Tongue (tissue), 2 donors: Measurements from ENCODE around the gene CYP2A7. TPM values are rescaled to one million over a fixed set of nuclear protein-coding genes. Genes with fewer than 3 reads are reported as not detected.
"Not testable (repeated sequence)": the region's sequence is repeated elsewhere in the genome, so short reads cannot be mapped to it uniquely, and the experiment has no call there.

Source experiments
- DNase-seq: peaks from one replicate; pipeline ENCODE4 v3.0.0-alpha.2; 2015
- total RNA-seq: library from RNA; depleted of rRNA; stranded (reverse); fragments of >200 nt; gene quantifications from one replicate; pipeline ENCODE4 v1.2.3, GENCODE V29; 2014

CYP2A7 gene, protein sequence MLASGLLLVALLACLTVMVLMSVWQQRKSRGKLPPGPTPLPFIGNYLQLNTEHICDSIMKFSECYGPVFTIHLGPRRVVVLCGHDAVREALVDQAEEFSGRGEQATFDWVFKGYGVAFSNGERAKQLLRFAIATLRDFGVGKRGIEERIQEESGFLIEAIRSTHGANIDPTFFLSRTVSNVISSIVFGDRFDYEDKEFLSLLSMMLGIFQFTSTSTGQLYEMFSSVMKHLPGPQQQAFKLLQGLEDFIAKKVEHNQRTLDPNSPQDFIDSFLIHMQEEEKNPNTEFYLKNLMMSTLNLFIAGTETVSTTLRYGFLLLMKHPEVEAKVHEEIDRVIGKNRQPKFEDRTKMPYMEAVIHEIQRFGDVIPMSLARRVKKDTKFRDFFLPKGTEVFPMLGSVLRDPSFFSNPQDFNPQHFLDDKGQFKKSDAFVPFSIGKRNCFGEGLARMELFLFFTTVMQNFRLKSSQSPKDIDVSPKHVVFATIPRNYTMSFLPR
- total RNA-seq: not detected

DNA sequence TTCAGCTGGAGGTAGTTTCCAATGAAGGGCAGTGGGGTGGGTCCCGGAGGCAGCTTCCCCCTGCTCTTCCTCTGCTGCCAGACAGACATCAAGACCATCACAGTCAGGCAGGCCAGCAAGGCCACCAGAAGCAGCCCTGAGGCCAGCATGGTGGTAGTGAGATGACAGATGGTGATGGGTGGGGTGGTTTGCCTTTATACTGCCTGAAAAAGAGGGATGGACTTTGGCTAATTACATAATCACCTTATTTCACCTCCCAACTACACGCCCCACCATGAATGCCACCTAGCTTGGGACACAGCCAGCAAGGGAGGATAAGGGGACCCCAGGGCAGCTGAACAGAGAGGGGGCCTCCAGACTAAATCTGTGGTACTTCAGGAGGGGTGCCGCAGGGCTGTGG lies at the start of gene CYP2A7:
Gene CYP2A7, minus strand, starts transcription at position 170 of the 400 bp plus-strand sequence. Its CDS starts 21 bp downstream, at position 149.
- not testable (repeated sequence) for DNase-seq

DNA sequence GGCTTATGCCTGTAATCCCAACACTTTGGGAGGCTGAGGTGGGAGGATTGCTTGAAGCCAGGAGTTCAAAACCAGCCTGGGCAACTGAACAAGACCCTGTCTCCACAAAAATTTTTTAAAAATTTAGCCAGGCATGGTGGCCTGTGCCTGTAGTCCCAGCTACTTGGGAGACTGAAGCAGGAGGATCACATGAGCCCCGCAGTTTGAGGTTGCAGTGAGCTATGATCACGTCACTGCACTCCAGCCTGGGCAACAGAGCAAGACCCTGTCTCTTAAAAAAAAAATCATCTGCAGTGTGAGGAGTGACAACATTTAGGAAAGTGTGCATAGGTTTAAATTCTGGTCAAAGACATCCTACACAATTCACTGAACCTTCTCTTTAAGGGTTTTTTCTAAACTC lies 48.8 kb upstream of the CYP2A7 start:
- not testable (repeated sequence) for DNase-seq

DNA sequence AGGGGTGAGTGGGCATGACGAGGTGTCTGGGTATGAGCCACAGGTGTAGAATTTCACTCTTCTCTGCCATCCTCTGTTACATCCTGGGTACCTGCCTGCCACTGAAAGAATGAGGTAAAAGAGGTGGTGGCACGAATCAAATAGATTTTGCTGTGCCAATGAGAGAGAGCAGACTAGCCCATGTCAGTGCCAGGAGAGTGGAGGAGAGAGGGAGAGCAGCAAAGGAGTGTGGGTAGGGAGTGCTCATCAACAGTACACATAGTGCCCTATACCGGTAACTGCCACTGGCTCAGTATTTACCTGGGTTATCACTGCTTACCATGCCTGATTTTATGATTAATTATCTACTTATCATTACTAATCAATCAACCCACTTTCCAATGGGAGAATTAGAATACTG lies 47.9 kb upstream of the CYP2A7 start:
- not testable (repeated sequence) for DNase-seq

GRCh38 chr19:40928850-40929249 lies 46.8 kb upstream of the CYP2A7 start:
- DNase-seq: no peak

GRCh38 chr19:40927567-40927966 lies 45.5 kb upstream of the CYP2A7 start:
- DNase-seq: no peak

DNA sequence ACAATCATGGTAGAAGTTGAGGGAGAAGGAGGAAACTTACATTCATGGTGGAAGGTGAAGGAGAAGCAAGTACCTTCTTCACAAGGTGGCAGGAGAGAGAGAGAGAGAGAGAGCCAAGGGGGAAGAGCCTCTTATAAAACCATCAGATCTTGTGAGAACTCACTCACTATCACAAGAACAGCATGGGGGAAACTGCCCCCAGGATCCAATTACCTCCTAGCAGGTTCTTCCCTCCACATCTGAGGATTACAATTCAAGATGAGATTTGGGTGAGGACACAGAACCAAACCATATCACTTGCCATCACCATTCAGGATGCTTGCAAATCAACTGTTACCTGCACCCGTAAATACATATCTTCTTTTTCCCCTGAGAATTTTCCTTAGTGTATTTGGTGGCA lies 44.2 kb upstream of the CYP2A7 start:
- DNase-seq: not testable (repeated sequence)

GRCh38 chr19:40923934-40924391 lies 41.9 kb upstream of the CYP2A7 start:
- DNase-seq: no peak

DNA sequence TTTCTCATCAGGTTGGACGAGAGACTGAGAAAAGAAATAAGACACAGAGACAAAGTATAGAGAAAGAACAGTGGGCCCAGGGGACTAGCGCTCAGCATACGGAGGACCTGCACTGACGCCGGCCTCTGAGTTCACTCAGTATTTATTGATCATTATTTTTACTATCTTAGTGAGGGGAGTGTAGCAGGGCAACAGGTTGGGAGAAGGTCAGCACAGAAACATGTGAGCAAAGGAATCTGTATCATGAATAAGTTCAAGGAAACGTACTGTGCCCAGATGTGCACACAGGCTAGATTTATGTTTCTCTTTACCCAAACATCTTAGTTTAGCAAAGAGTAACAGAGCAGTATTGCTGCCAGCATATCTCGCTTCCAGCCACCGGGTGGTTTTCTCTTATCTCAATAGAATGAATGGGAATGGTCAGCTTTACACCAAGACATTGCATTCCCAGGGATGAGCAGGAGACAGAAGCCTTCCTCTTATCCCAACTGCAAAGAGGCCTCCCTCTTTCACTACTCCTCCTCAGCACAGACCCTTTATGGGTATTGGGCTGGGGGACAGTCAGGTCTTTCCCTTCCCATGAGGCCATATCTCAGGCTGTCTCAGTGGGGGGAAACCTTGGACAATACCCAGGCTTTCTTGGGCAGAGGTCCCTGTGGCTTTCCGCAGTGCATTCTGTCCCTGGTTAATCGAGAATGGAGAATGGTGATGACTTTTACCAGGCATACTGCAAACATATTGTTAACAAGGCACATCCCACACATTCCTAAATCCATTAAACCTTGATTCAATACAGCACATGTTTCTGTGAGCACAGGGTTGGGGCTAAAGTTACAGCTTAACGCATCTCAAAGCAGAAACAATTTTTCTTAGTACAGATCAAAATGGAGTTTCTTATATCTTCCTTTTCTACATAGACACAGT lies 40.5 kb upstream of the CYP2A7 start:
- DNase-seq: not testable (repeated sequence)

DNA sequence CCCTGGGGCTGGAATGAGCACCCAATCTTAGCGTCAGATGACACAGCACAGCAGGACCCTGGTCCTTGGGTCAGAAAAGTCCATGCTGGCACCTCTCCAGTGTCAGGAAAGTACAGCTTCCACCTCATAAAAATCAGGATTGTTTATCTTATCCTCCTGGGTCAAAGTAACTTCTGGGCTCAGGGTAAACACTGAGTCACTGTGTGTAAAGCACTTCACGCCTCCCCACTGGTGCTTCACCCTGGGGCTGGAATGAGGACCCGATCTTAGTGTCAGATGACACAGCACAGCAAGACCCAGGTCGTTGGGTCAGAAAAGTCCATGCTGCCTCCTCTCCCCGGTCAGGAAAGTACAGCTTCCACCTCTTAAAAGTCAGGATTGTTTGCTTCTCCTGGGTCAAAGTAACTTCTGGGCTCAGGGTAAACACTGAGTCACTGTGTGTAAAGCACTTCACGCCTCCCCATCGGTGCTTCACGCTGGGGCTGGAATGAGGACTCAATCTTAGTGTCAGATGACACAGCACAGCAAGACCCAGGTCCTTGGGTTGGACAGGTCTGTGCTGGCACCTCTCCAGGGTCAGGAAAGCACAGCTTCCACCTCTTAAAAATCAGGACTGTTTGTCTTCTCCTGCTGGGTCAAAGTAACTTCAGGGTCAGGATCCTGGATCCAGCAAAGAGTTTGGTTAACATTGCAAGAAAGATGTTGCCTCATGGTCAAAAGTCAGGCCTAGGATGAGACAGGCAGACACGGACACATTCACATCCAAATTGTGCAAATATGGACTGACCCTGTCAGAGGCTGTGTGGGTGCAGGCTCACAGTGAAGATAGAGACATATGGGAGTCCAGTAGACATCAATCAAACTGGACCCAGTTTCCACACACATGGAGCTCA lies 39.2 kb upstream of the CYP2A7 start:
- DNase-seq: no peak

DNA sequence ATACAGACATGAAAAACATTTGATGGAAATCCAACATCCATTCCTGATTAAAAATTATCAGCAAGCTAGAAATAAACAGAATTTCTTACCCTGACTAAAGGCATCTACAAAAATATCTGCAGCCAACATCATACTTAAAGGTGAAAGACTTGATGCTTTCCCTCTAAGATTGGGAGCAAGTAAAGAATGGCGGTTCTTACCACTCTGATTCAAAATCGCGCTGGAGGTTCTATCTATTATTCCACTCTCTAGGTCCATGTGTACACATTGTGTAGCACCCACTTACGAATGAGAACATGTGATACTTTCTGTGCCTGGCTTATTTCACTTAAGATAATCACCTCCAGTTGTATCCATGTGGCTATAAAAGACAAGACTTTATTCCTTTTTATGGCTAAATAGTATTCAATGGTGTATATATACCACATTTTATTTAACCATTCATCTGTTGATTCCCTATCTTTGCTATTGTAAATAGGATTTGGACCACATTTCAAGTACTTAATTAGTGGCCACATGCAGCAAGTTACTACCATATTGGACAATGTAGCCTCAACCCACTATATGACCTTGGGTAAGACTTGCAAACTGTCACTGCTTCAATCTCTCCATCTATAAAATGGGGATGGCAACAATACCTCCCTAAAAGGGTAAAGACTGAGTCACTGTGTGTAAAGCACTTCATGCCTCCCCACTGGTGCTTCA lies 38.4 kb upstream of the CYP2A7 start:
- DNase-seq: no peak

DNA sequence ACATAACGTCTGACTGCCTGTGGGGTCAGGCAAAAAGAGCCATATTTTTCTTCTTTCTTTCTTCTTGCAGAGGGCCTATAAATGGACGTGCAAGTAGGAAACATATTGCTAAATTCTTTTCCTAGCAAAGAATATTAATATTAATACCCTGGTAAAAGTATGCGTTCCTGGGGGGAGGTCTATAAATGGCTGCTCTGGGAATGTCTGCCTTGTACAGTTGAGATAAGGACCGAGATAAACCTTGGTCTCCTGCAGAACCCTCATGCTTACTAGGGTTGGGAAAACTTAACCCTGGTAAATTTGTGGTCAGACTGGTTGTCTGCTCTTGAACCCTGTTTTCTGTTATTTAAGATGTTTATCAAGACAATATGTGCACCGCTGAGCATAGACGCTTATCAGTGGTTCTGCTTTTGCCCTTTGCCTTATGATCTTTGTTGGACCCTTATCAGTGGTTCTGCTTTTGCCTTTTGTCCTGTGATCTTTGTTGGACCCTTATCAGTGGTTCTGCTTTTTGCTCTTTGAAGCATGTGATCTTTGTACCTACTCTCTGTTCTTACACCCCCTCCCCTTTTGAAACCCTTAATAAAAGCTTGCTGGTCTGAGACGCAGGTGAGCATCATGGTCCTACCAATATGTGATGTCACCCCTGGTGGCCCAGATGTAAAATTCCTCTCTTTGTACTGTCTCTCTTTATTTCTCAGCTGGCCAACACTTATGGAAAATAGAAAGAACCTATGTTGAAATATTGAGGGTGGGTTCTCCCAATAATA lies 37.7 kb upstream of the CYP2A7 start:
- DNase-seq: not testable (repeated sequence)

DNA sequence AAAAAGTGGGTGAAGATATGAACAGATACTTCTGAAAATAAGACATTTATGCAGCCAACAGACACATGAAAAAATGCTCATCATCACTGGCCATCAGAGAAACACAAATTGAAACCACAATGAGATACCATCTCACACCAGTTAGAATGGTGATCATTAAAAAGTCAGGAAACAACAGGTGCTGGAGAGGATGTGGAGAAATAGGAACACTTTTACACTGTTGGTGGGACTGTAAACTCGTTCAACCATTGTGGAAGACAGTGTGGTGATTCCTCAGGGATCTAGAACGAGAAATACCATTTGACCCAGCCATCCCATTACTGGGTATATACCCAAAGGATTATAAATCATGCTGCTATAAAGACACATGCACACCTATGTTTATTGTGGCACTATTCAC lies 36.3 kb upstream of the CYP2A7 start:
- not testable (repeated sequence) for DNase-seq

GRCh38 chr19:40908976-40909375 lies 26.9 kb upstream of the CYP2A7 start:
- no peak for DNase-seq

DNA sequence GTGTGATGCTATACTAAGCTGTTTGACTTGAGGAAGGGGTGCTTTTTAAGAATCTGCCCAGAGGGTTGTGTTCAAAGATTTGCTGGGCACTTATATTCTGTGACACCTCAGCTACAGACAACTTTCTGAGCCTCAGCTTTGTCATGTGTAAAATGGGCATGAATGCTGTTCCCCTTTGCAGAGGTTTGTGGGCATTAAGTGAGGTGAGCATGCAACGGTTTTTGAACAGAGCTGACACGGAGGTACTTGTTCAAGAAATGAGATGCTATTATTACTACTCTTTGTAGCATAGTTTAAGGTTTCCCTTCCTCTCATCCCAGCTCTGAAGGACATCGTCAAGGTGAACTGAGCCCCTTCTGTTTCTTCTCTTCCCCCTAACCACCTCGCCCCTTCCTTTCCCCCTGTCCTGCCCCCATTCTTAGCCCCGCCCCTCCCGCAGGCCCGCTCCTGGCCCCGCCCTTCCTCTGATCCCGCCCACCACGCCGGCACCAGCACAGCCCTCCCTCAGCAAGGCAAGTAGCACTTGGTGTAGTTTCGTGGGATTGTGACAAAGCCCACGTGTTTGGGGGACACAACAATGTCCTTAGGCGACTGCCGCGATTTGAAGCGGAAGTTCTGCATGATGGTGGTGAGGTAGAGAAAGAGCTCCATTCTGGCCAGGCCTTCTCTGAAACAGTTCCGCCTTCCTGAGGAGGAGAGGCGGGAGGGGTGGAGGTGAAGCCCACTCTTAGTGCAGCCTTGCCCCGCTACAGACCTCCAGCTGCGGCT lies 26.1 kb upstream of the CYP2A7 start:
- no peak for DNase-seq

- no peak for DNase-seq
Measured at GRCh38 chr19:40906512-40906911, 24.5 kb upstream of the CYP2A7 start.

GRCh38 chr19:40904673-40905156 lies 22.7 kb upstream of the CYP2A7 start:
- not testable (repeated sequence) for DNase-seq

- not testable (repeated sequence) for DNase-seq
Measured at GRCh38 chr19:40901975-40902750, 20.1 kb upstream of the CYP2A7 start.

- not testable (repeated sequence) for DNase-seq
Measured at GRCh38 chr19:40900521-40900920, 18.5 kb upstream of the CYP2A7 start.
